Stimulated activated naive CD8-positive, alpha-beta T cell treated with anti-CD3 and anti-CD28 coated beads, Interleukin-15, Interleukin-2, amounts not matched to agents 100 ng/mL and 50 ng/mL, for 24 hours (primary cell): ENCODE measurements around the gene CASP5.

Source experiments
- H3K27ac Mint-ChIP-seq: one replicate; pipeline ENCODE4 v1.8.0; 2021; ENCODE audit warnings: mild to moderate bottlenecking, mixed read lengths
- H3K27me3 Mint-ChIP-seq: one replicate; pipeline ENCODE4 v1.8.0; 2021; ENCODE audit warnings: mixed read lengths
- H3K36me3 Mint-ChIP-seq: one replicate; pipeline ENCODE4 v1.8.0; 2021; ENCODE audit warnings: low read depth, mixed read lengths
- H3K4me1 Mint-ChIP-seq: one replicate; pipeline ENCODE4 v1.8.0; 2021; ENCODE audit warnings: low read depth, mixed read lengths
- H3K4me3 Mint-ChIP-seq: one replicate; pipeline ENCODE4 v1.8.0; 2021; ENCODE audit warnings: mild to moderate bottlenecking, mixed read lengths
- H3K9me3 Mint-ChIP-seq: one replicate; pipeline ENCODE4 v1.8.0; 2021; ENCODE audit warnings: mixed read lengths

CASP5 gene

GRCh38 chr11:104965735-104966134 is 57.2 kb downstream of the CASP5 start:
- Mint-ChIP-seq H3K4me1 (peaks cover 64% of the 10 kb centered on the region), H3K27me3 (no peaks in the 10 kb centered on the region), H3K9me3 (no peaks in the 10 kb centered on the region), H3K27ac (no peak overlapping the region), H3K36me3 (peaks cover 51% of the 10 kb centered on the region), H3K4me3 (peak overlapping the region; percentile 61)

GRCh38 chr11:104964247-104964646 is 58.7 kb downstream of the CASP5 start:
- no peaks in the 10 kb centered on the region for H3K9me3 Mint-ChIP-seq
- peaks cover 51% of the 10 kb centered on the region for H3K36me3 Mint-ChIP-seq

GRCh38 chr11:104962852-104963251 is 60.1 kb downstream of the CASP5 start:
- no peaks in the 10 kb centered on the region for H3K27me3 Mint-ChIP-seq
- no peak overlapping the region for H3K4me3 Mint-ChIP-seq
- no peaks in the 10 kb centered on the region for H3K9me3 Mint-ChIP-seq
- H3K36me3 Mint-ChIP-seq = peaks cover 58% of the 10 kb centered on the region
- no peak overlapping the region for H3K27ac Mint-ChIP-seq
- peaks cover 80% of the 10 kb centered on the region for H3K4me1 Mint-ChIP-seq

More at GRCh38 chr11:104964247-104964646, 58.7 kb downstream of the CASP5 start:
- no peak overlapping the region for H3K27ac Mint-ChIP-seq
- peaks cover 77% of the 10 kb centered on the region for H3K4me1 Mint-ChIP-seq
- H3K27me3 Mint-ChIP-seq = no peaks in the 10 kb centered on the region
- H3K4me3 Mint-ChIP-seq = no peak overlapping the region

- H3K9me3 Mint-ChIP-seq = no peaks in the 10 kb centered on the region
- H3K27ac Mint-ChIP-seq = no peak overlapping the region
- H3K36me3 Mint-ChIP-seq = peaks cover 61% of the 10 kb centered on the region
- H3K4me1 Mint-ChIP-seq = peaks cover 69% of the 10 kb centered on the region
- no peak overlapping the region for H3K4me3 Mint-ChIP-seq
- no peaks in the 10 kb centered on the region for H3K27me3 Mint-ChIP-seq
Measured at GRCh38 chr11:104957280-104957679, 65.7 kb downstream of the CASP5 start.

GRCh38 chr11:104956528-104956927 is 66.4 kb downstream of the CASP5 start:
- Mint-ChIP-seq H3K4me3 (no peak overlapping the region), H3K27me3 (no peaks in the 10 kb centered on the region), H3K4me1 (peaks cover 62% of the 10 kb centered on the region), H3K27ac (no peak overlapping the region), H3K9me3 (no peaks in the 10 kb centered on the region), H3K36me3 (peaks cover 59% of the 10 kb centered on the region)

GRCh38 chr11:104946907-104947306 is 76.1 kb downstream of the CASP5 start:
- H3K4me3 Mint-ChIP-seq = no peak overlapping the region

More at GRCh38 chr11:104946907-104947306, 76.1 kb downstream of the CASP5 start:
- Mint-ChIP-seq H3K36me3 (peaks cover 95% of the 10 kb centered on the region), H3K27ac (no peak overlapping the region), H3K4me1 (peaks cover 11% of the 10 kb centered on the region), H3K27me3 (no peaks in the 10 kb centered on the region), H3K9me3 (peaks cover 4% of the 10 kb centered on the region)
